ENCODE data around the gene GJD2.

Gene GJD2

GRCh38 chr15:34755419-34755773 lies 598 bp upstream of the GJD2 start:
- TF ChIP-seq, protein P1, sequence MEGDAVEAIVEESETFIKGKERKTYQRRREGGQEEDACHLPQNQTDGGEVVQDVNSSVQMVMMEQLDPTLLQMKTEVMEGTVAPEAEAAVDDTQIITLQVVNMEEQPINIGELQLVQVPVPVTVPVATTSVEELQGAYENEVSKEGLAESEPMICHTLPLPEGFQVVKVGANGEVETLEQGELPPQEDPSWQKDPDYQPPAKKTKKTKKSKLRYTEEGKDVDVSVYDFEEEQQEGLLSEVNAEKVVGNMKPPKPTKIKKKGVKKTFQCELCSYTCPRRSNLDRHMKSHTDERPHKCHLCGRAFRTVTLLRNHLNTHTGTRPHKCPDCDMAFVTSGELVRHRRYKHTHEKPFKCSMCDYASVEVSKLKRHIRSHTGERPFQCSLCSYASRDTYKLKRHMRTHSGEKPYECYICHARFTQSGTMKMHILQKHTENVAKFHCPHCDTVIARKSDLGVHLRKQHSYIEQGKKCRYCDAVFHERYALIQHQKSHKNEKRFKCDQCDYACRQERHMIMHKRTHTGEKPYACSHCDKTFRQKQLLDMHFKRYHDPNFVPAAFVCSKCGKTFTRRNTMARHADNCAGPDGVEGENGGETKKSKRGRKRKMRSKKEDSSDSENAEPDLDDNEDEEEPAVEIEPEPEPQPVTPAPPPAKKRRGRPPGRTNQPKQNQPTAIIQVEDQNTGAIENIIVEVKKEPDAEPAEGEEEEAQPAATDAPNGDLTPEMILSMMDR (IDR thresholded peaks at IDR 0.05), result no peak

DNA sequence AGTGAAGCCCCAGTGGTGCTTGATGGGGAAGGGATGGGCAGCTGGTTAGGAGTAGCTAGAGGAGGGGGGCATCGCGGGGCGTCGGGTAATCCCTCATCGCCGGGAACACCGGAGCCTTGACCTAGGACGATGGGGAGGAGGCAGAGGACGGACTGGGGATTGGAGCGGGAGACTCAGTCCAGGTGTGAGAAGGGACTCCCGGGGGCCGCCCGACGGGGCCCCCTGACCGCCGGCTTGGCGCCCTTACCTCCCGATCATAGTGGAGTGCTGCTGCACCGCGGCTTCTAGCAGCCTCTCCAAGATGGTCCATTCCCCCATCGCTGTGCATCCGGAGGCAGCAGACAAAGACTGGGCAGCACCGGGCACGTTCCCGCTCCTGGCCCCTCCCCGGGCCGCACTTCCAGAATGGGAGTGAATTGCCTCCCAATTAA lies 612 bp downstream of the GJD2 start:
- TF ChIP-seq, protein P1 (IDR thresholded peaks at IDR 0.05), result no peak

GRCh38 chr15:34753236-34753894 lies 1.4 kb downstream of the GJD2 start:
- TF ChIP-seq, protein P1 (IDR thresholded peaks at IDR 0.05), result no peak

DNA sequence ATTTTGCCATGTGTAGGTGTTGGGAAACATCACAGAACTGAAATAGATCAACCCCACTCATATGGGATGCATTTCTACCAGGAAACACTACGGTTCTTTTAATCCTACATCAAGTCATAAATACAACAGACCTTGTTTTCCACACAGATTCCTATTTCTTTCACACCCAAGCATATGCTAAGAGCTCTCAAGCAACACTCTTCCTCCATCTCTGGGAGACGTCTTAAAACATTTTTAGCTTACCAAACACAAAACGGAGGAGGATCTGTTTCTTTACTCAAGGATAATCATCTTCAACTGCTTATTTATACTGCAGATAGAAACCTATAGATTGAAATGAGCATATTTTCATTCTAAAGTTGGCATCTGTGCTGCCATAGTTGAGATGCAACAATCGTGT lies 5.1 kb downstream of the GJD2 start:
- TF ChIP-seq, protein P1 (IDR thresholded peaks at IDR 0.05), result no peak

DNA sequence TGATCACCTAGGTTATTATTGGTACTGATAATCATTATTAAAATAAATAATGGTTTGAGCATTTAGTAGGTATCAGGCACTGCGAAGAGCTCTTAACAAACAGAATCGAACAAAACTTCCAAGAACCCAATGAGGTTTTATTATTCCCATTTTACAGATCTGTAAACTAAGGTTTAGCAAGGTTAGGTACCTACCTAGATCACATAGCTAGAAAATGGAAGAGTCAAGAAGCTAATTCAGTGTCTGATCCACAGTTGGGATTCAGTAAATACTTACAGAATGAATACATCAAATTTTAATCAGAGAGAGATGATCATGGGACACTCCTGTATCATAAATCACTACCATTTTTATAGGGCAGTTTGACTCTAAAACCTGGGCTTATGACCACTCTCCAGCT lies 15.5 kb downstream of the GJD2 start:
- TF ChIP-seq, protein P1 (IDR thresholded peaks at IDR 0.05), result no peak

DNA sequence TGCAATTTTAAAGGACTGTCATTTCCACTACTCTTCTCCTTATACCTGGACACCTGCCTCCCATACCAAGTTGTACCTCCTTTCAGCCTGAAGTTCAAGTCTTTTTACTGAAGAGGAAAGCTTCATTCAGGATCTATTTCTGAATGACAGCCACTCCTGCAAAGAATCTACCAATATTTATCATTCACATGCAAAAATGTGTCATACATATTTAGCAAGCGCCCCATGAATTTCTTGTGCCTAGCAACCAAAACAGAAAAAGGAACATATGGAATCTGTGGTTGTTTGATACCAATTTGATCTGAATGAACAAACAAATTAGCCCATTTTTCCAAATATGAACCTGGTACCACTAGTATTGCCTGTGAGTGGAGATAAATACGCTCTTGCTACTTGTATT lies 16.8 kb downstream of the GJD2 start:
- TF ChIP-seq, protein P1 (IDR thresholded peaks at IDR 0.05), result no peak

DNA sequence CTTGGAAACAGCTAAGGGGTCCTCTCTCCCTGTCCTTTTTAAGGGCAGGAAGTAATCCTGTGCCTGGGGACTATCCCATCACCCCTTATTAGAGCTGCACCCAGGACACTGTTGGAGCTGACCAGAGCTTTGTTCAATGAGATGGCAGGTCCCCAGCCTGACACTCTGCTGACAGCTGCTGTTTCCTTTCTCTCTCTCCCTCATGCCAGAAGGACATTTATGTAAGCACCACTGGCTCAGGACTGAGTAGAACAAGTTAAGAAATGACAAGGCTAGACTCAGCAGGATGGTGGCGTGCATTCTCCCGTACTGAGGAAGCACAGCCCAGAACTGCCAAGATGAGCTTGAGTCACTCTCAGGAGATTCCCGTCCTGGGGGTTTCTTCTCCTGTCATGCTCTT lies 17.3 kb downstream of the GJD2 start:
- TF ChIP-seq, protein P1 (IDR thresholded peaks at IDR 0.05), result no peak

GRCh38 chr15:34734303-34734702 lies 20.5 kb downstream of the GJD2 start:
- TF ChIP-seq, protein P1 (IDR thresholded peaks at IDR 0.05), result no peak
